A673 (cell line): ENCODE data around the gene UCN. TPM values are rescaled to one million over a fixed set of nuclear protein-coding genes. Genes with fewer than 3 reads are reported as not detected.

Source experiments
- BruUV-seq: library from RNA; stranded (reverse); fragments of 400-500 nt; replicated peaks from 2 replicates; lab custom pipeline; 2021; lab: Mats Ljungman, UMichigan
- CTCF ChIA-PET: fragments of 300-600 bp; sonication (Branson Sonifier 250); formaldehyde crosslinking; loops from one replicate; lab custom pipeline; 2022; ENCODE audit warnings: antibody characterized with exemption; lab: Charles Lee
- POLR2A ChIA-PET: fragments of 300-600 bp; sonication (Branson Sonifier 250); formaldehyde crosslinking; loops from one replicate; lab custom pipeline; 2022; ENCODE audit warnings: antibody characterized with exemption; ENCODE audit not compliant: low non-redundant PET; lab: Charles Lee
- DNase-seq: peaks from one replicate; pipeline ENCODE4 v3.0.0-alpha.2; 2015; ENCODE audit warnings: low spot score
- H3K27ac ChIP-seq: fragments of 200-600 bp; sonication (generic); 2 replicates; pipeline ENCODE4 v1.5.1; 2016; ENCODE audit warnings: mixed run types, low read depth, mild to moderate bottlenecking, mixed read lengths, antibody characterized with exemption, low read length; ENCODE audit not compliant: poor library complexity, severe bottlenecking
- H3K27me3 ChIP-seq: fragments of 200-600 bp; sonication (generic); replicated peaks from 2 replicates; pipeline ENCODE4 v1.6.1; 2017; ENCODE audit warnings: mixed run types, low read depth, mild to moderate bottlenecking, mixed read lengths, antibody characterized with exemption, low read length; ENCODE audit not compliant: insufficient read depth, poor library complexity
- H3K36me3 ChIP-seq: fragments of 200-600 bp; sonication (generic); 2 replicates; pipeline ENCODE4 v1.6.1; 2016; ENCODE audit warnings: mixed run types, mild to moderate bottlenecking, mixed read lengths, antibody characterized with exemption, low read length; ENCODE audit not compliant: insufficient read depth, poor library complexity, severe bottlenecking
- H3K4me1 ChIP-seq: fragments of 200-600 bp; sonication (generic); 2 replicates; pipeline ENCODE4 v1.6.1; 2017; ENCODE audit warnings: mixed run types, mild to moderate bottlenecking, mixed read lengths, antibody characterized with exemption, low read length; ENCODE audit not compliant: insufficient read depth, poor library complexity, severe bottlenecking
- H3K4me3 ChIP-seq: fragments of 200-600 bp; sonication (generic); 2 replicates; pipeline ENCODE4 v1.5.1; 2016; ENCODE audit warnings: low read depth, mixed run types, mild to moderate bottlenecking, mixed read lengths, low read length; ENCODE audit not compliant: poor library complexity, severe bottlenecking
- H3K9me3 ChIP-seq: fragments of 200-600 bp; sonication (generic); 2 replicates; pipeline ENCODE4 v1.6.1; 2016; ENCODE audit warnings: mixed run types, low read depth, mild to moderate bottlenecking, mixed read lengths, antibody characterized with exemption, low read length; ENCODE audit not compliant: poor library complexity, severe bottlenecking
- CTCF ChIP-seq: fragments of 300-800, 200-600 bp; sonication (generic); conservative IDR thresholded peaks from 2 replicates; pipeline ENCODE4 v1.5.1; 2017; ENCODE audit warnings: low read depth, mild to moderate bottlenecking, antibody characterized with exemption, low read length, moderate library complexity, mixed read lengths
- EZH2 ChIP-seq: fragments of 200-600 bp; sonication (generic); IDR thresholded peaks from 2 replicates; pipeline ENCODE4 v1.6.1; 2017; ENCODE audit warnings: borderline replicate concordance, low read depth, mild to moderate bottlenecking, mixed read lengths, antibody characterized with exemption, low read length; ENCODE audit not compliant: poor library complexity, severe bottlenecking
- intact Hi-C: fragments of 100-400 bp; cut with micrococcal nuclease; formaldehyde crosslinking; loops from one replicate; pipeline ENCODE4 v1.10.0; 2022; ENCODE audit not compliant: unreplicated experiment
- total RNA-seq: library from RNA; stranded (reverse); gene quantifications from 2 replicates; pipeline ENCODE4 v1.2.3, GENCODE V29; 2021

Gene UCN
- total RNA-seq, 1 experiment from 2014 or later, result 0.64 TPM

GRCh38 chr2:27351802-27352598 is 43.8 kb upstream of the UCN start:
- DNase-seq, result no peak
- H3K4me1 ChIP-seq, result peaks cover 3% of the 10 kb centered on the region
- no peak overlapping the region for H3K27ac ChIP-seq
- H3K27me3 ChIP-seq, result no peaks in the 10 kb centered on the region
- ChIA-PET CTCF (no interaction called here), POLR2A (no interaction called here)
- intact Hi-C loops, result no loop called here
- no peaks in the 10 kb centered on the region for H3K9me3 ChIP-seq
- H3K4me3 ChIP-seq, result no peak overlapping the region
- TF ChIP-seq CTCF, result no peak
- TF ChIP-seq EZH2, result no peak
- H3K36me3 ChIP-seq, result no peaks in the 10 kb centered on the region
- BruUV-seq, result no TSS peak

- ChIA-PET CTCF (no interaction called here), POLR2A (no interaction called here)
- DNase-seq, result no peak
- TF ChIP-seq CTCF (no peak), EZH2 (no peak)
- Histone ChIP-seq H3K9me3 (no peaks in the 10 kb centered on the region), H3K27me3 (no peaks in the 10 kb centered on the region), H3K4me3 (no peak overlapping the region), H3K36me3 (no peaks in the 10 kb centered on the region), H3K4me1 (no peaks in the 10 kb centered on the region), H3K27ac (no peak overlapping the region)
- intact Hi-C loops, result no loop called here
- BruUV-seq, result no TSS peak
Measured at GRCh38 chr2:27350106-27350693, 42.0 kb upstream of the UCN start.

- Histone ChIP-seq H3K36me3 (peaks cover 7% of the 10 kb centered on the region), H3K27me3 (no peaks in the 10 kb centered on the region), H3K4me3 (no peak overlapping the region), H3K27ac (no peak overlapping the region), H3K9me3 (no peaks in the 10 kb centered on the region), H3K4me1 (no peaks in the 10 kb centered on the region)
- no peak for DNase-seq
- ChIA-PET CTCF (interaction anchor here (0.6 kb wide), 1 partner anchor 266 kb away, joined by 3 read pairs; no protein-coding TSS in a partner anchor), POLR2A (no interaction called here)
- no TSS peak for BruUV-seq
- intact Hi-C loops, result no loop called here
- TF ChIP-seq EZH2 (no peak), CTCF (no peak)
Measured at GRCh38 chr2:27347641-27348040, 39.4 kb upstream of the UCN start.
